Measurements from ENCODE around the gene ADGRG1.

The ADGRG1 gene

GRCh38 chr16:57606147-57606846, 22.1 kb upstream of the ADGRG1 start:
- no peak for DNase-seq

- DNase-seq, result no peak
Measured at GRCh38 chr16:57606847-57607501, 21.5 kb upstream of the ADGRG1 start.

GRCh38 chr16:57607676-57608461, 20.6 kb upstream of the ADGRG1 start:
- no peak for DNase-seq

- DNase-seq, result no peak
Measured at GRCh38 chr16:57608462-57609113, 19.8 kb upstream of the ADGRG1 start.

- DNase-seq, result no peak
Measured at GRCh38 chr16:57609541-57610401, 18.7 kb upstream of the ADGRG1 start.

- DNase-seq, result no peak
Measured at GRCh38 chr16:57610611-57611010, 17.8 kb upstream of the ADGRG1 start.

- no peak for DNase-seq
Measured at GRCh38 chr16:57611181-57611580, 17.2 kb upstream of the ADGRG1 start.

GRCh38 chr16:57611706-57612105, 16.7 kb upstream of the ADGRG1 start:
- no peak for DNase-seq

- no peak for DNase-seq
Measured at GRCh38 chr16:57612494-57612893, 15.9 kb upstream of the ADGRG1 start.

GRCh38 chr16:57613514-57613913, 14.9 kb upstream of the ADGRG1 start:
- no peak for DNase-seq

- DNase-seq, result no peak
Measured at GRCh38 chr16:57614536-57614935, 13.9 kb upstream of the ADGRG1 start.

- no peak for DNase-seq
Measured at GRCh38 chr16:57614944-57615343, 13.5 kb upstream of the ADGRG1 start.

- DNase-seq, result no peak
Measured at GRCh38 chr16:57615813-57616212, 12.6 kb upstream of the ADGRG1 start.

- DNase-seq, result no peak
Measured at GRCh38 chr16:57616241-57616640, 12.2 kb upstream of the ADGRG1 start.

- DNase-seq, result no peak
Measured at GRCh38 chr16:57616876-57617275, 11.6 kb upstream of the ADGRG1 start.

- DNase-seq, result no peak
Measured at GRCh38 chr16:57617604-57618111, 10.8 kb upstream of the ADGRG1 start.

- DNase-seq, result no peak
Measured at GRCh38 chr16:57618296-57619132, 9.9 kb upstream of the ADGRG1 start.

GRCh38 chr16:57619133-57619605, 9.3 kb upstream of the ADGRG1 start:
- no peak for DNase-seq

GRCh38 chr16:57619606-57620334, 8.7 kb upstream of the ADGRG1 start:
- DNase-seq, result no peak
